NCI-H187 treated with DMSO at 0.1 percent for 48 hours (cell line): ENCODE results near the gene BCR.

ENCODE experiments used
- DNase-seq: peaks from one replicate; lab custom pipeline; 2025; lab: John Stamatoyannopoulos, UW

The BCR gene

GRCh38 chr22:23151827-23152226 is 28.5 kb upstream of the BCR start:
- DNase-seq, result no peak

GRCh38 chr22:23152238-23153114 is 27.8 kb upstream of the BCR start:
- DNase-seq, result no peak

DNA sequence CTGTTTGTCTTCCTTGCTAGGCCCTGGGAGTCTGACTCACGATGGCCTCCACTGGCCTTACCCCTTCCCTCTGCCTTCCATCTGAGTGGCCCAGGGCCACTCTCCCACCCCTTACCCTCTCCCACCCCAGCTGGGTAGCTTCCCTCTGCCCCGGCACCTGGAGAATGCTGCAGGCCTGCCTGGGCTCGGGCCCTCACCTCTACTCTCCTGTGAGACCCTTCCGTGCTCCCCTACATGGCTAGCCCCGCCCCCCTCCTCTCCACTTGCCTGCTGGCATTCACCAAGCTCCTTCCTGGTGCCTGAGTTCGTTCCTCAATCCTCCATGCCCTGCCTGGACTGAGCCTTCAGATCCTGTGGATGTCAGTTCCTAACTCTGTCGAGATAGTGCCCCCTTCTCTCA is 26.3 kb upstream of the BCR start:
- DNase-seq, result no peak

- no peak for DNase-seq
Observed at GRCh38 chr22:23154461-23154860, 25.8 kb upstream of the BCR start.

GRCh38 chr22:23155143-23155542 is 25.2 kb upstream of the BCR start:
- no peak for DNase-seq

- DNase-seq, result no peak
Observed at GRCh38 chr22:23155831-23156230, 24.5 kb upstream of the BCR start.

GRCh38 chr22:23156286-23156685 is 24.0 kb upstream of the BCR start:
- no peak for DNase-seq

GRCh38 chr22:23157560-23158515 is 22.5 kb upstream of the BCR start:
- no peak for DNase-seq

- no peak for DNase-seq
Observed at GRCh38 chr22:23158516-23159290, 21.6 kb upstream of the BCR start.

DNA sequence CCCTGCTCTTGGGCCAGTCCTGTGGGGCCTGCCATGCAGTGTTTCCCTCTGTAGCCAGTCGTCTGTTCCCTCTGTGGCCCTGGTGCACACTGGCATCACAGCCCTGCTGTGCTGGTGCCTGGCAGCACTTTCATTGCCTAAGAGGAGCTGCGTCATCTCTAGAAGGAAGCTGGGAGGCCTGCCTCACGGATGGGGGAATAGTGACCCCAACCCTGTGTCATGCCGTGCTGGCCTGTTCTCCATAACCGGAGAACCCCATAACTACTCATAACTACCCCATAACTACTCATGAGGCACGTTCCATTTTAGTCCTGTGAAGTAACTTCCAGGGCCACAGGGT is 21.0 kb upstream of the BCR start:
- no peak for DNase-seq

- DNase-seq, result no peak
Observed at GRCh38 chr22:23161029-23161428, 19.3 kb upstream of the BCR start.

- no peak for DNase-seq
Observed at GRCh38 chr22:23161574-23161973, 18.7 kb upstream of the BCR start.

DNA sequence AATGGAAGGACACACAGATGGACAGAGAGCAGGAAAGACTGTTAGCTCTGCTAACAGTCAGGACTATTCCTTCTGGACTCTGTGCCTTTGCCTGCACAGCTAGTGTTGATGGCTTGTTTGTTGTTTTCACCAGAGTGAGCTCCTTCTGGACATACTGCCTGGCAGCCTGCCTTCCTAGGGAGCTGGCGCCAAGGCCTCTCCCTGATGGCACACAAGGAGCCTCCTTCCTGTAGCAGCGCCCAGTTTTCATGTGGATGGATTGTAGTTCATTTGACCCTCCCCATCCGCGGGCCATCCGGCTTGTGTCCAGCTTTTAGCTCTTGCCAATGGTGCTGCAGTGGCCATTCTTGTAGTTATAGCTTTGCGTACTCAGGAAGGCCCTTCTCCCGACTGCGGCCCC is 16.6 kb upstream of the BCR start:
- DNase-seq, result no peak

- no peak for DNase-seq
Observed at GRCh38 chr22:23164091-23164490, 16.2 kb upstream of the BCR start.

DNA sequence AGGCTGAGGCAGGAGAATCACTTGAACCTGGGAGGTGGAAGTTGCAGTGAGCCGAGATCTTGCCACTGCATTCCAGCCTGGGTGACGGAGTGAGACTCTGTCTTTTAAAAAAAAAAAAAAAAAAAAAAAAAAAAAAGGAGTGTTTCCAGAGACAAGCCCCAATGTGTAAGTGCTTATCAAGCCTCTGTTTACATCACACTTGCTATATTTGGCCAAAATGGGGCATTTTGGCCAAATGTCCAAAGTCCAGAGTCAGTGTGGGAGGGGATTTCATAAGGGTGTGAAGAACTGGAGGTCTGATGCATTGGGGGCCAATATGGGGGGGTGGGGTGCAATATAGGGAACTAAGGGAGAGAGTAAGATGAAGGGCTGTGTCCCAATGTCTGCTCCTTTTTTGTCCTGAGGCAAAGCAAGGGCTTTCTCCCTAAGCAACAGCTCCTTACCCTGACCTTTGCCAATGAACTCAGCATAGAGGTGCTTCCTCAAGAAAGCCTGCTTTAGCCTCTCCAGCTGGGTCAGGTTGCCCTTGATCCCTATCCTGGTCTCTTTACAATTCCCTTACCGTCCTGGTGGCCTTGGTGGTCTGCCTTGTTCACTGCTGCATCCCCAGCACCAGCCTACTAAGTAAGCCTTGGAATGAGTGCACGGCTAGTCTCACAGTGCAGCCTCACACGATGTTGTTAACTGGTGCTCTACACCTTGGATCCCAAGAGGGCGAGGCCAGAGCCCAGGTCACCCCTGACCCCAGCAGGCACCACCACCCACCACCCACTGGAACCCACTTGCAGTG is 14.1 kb upstream of the BCR start:
- no peak for DNase-seq

DNA sequence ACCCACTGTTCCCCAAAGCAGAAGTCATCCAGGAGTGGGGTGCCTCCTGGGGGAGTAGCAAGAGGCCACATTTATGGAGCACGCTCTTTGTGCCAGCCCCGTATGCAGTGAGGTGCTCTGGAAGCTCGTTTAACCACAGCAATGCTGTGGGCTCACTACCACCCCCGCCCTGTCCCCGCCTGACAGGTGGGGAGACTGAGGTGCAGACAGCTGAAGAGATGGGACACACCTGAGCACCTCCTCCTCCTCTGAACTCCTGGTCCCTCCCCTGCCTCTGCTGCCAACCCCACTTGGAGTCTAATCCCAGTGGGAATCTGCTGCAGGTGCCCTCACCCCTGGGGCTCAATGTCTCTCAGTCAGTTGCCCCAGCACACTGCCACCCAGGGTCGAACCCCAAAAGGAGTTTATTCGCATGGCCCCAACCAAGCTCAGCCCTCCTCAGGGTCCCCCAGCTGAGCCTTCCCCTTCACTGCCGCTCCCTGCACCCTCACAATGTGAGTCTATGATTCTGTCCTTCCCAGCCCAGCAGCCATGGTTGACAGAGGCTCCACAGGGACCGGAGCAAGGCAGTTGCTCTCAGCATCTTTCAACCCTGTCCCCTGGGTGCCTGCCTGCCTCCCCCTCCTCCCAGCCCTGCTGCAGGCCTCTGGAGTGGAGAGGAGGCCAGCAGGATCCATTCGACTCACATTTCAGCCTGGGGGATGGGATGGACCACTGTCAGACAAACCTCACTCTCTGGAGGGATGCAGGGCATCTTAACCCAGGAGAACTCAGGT is 13.3 kb upstream of the BCR start:
- DNase-seq, result no peak

DNA sequence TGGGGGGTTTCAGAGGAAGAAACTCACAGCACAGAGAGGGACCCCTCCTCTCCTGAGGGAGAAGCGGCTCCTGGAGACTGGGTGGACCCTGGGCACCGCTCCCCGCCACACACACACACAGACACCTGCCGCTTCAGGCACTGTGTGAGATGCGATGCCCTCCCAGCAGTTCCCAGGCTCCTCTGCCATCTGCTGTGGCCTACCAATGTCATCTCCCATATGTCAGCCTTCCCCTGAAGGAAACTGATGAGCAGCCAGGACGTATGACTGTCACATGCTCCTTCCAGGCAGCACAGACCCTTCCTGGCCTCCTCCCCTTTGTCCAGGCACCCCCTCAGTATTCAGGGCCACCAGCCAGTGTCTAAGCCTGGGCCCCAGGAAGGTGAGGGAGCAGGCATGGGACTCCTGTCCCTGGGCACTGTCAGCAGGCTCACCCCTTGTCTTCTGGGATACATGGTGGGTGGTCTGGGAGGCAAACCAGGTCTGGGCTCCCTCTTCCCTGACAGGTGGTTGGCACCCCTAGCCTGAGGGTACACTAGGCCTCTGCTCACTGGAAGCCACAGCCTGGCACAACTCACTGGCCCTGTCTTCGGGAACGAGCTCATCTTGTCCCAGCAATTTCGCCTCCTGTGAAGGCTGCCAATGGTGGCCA is 11.8 kb upstream of the BCR start:
- no peak for DNase-seq

GRCh38 chr22:23169043-23169406 is 11.3 kb upstream of the BCR start:
- DNase-seq, result no peak

DNA sequence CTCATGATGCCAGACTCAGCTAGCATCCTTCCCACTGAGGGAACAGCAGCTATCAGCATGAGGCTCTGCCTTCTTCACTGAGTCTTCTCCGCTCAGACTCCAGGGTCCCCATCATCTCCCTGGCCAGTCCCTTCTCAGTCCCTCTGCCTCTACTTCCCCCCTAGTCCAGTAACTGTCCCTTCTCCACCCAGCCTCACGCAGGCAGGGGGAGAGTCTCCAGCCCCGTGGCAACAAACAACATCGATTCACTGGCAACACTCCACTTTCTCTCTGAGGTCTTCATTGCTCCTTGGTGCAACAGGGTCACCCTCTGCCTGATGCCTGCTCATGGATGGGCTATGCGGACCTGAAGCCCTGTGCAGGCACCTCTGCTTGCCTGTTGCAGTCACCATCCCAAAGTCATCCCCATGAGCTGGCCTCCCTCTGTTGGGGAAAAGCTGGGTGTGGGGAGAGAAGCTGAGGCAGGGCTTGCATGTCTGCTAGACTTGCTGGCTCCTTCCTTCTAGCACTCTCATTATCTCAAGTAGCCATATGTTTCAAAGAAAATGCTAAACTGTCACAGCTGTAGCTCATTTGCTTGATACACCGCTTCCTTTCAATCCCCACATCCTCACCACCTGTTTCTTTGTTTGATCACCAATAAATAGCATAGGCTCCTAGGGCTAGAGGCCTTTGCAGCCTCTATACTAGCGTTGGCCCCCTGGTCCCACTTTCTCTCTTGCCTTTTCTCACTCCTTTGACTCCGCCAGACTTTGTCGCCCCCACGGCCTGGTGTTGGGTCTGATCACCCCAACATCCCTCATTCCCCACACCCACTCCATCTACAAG is 4.3 kb upstream of the BCR start:
- DNase-seq, result no peak
